ENCODE data around the gene SMARCD3. TPM values are rescaled to one million over a fixed set of nuclear protein-coding genes. Genes with fewer than 3 reads are reported as not detected.

SMARCD3 gene
- polyA plus RNA-seq, 5 donors, result 75.4 to 137 (median 112) TPM

- no peak for DNase-seq
These were observed 8.5 kb downstream of the SMARCD3 start for GRCh38 chr7:151239837-151240459.

GRCh38 chr7:151238924-151239836, 9.3 kb downstream of the SMARCD3 start:
- no peak for DNase-seq

GRCh38 chr7:151238190-151238810, 10.2 kb downstream of the SMARCD3 start:
- no peak for DNase-seq

- no peak for DNase-seq
These were observed 11.0 kb downstream of the SMARCD3 start for GRCh38 chr7:151237244-151238189.

GRCh38 chr7:151236406-151236805, 12.1 kb downstream of the SMARCD3 start:
- DNase-seq, result no peak

DNA sequence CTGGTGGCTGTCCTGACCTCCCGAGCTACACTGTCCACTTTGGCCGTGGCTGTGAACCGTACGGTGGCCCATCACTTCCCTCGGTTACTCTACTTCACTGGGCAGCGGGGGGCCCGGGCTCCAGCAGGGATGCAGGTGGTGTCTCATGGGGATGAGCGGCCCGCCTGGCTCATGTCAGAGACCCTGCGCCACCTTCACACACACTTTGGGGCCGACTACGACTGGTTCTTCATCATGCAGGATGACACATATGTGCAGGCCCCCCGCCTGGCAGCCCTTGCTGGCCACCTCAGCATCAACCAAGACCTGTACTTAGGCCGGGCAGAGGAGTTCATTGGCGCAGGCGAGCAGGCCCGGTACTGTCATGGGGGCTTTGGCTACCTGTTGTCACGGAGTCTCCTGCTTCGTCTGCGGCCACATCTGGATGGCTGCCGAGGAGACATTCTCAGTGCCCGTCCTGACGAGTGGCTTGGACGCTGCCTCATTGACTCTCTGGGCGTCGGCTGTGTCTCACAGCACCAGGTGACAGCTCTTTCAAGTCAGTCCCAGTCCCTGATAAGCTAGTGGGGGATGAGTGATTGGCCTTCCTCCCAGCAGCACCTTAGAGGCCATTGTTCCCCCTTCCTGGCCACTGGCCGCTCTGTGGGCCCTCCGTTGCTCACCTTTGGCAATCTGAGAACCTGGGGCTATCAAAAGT, 13.3 kb downstream of the SMARCD3 start:
- DNase-seq, result no peak

DNA sequence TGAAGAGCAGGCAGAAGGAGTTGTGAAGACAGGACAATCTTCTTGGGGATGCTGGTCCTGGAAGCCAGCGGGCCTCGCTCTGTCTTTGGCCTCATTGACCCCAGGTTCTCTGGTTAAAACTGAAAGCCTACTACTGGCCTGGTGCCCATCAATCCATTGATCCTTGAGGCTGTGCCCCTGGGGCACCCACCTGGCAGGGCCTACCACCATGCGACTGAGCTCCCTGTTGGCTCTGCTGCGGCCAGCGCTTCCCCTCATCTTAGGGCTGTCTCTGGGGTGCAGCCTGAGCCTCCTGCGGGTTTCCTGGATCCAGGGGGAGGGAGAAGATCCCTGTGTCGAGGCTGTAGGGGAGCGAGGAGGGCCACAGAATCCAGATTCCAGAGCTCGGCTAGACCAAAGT, 14.7 kb downstream of the SMARCD3 start:
- DNase-seq, result no peak

DNA sequence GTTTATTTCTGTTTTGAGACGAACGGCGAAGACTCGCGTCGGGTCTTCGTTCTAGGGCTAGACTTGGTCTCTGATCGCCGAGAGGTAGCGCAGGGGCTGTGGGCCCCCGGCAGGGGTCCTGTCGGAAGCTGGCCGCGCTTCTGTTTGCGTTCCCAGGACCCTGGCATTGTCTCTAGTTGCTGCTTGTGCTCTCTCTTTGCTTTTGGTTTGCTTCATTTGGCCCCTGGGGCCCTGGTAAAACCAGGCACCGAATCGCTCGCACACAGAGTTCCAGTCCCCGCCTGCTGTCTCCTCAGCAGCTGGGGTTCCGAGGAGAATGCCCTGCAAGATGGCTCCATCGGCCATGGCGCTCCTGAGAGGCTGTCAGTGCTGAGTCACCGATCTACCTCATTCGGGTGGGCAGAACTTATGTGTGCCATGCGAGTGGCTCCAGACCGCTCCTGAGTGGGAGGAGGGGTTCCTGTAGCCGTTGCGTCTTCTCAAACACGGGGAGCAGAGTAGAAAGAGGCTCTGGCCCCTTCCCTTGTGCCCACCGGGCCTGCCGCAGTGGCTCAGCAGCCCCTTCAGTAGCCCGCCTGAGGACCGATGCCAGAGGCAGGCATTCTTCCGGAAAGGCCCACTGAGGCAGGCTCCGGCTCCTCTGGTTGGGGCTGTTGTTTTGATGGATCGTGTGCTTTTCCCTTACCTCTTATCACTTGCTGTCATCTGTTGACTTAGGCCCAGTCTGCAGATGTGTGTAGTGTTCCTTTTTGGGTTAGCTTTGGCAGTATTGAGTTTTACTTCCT, 15.4 kb downstream of the SMARCD3 start:
- DNase-seq, result no peak

DNA sequence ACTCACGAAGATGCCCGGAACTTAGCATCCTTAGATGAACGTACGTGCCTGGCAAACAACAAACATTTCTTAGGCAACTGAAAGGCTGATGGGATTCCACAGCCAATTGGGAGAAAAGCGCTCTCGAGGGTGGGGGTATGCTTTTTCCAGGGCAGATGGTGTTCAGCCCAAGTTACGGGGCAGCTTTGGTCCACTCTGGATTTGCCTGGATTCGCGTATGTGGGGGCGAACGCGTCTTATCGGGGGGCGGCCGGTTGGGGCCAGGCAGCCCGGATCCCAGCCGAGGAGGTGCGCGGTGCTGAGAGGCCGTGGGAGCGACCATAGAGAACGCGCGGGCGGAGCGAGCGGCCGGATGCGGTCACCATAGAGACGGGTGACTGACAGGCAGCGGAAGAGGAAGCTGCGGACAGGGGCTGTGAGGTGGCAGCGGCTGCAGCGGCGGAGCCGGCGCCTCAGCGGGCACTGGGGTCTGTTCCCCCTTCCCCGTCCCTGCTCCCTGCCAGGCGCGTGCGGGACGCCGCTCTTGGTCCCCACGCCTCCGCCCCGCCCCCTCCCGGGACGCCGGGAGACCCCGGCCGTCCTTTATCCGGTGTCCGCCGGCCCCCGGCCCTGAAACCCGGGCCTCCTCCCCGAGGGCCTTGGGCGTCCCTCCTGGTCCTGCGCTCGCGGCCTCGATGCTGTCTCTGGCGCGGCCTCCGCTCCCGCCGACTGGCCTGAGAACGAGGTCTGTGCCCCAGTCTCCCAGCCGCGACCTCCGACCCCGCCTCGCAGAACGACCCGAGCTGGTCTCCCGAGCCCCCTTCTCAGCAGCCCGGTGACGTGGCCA, 16.2 kb downstream of the SMARCD3 start, which contains the start of gene CHPF2:
Gene CHPF2 (plus strand): TSS at position 393 of the 826 bp plus-strand sequence. CDS start 1,529 bp downstream, outside the sequence.
- DNase-seq, result peak; percentile 77 to 78

- no peak for DNase-seq
These were observed 17.4 kb downstream of the SMARCD3 start for GRCh38 chr7:151231080-151231479.

DNA sequence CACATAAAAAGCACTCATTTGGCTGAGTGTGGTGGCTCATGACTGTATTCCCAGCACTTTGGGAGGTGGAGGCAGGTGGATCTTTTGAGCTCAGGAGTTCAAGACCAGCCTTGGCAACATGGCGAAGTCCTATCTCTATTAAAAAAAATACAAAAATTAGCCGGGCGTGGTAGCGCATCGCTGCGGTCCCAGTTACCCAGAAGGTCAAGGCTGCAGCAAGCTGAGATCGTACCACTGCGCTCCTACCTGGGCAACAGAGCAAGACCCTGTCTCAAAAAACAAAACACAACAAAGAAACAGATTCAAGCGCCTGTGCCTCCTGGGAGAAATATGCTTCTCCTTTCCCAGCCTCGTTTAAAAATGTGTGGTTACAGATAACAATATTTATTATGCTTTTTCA, 19.2 kb downstream of the SMARCD3 start:
- DNase-seq, result no peak

GRCh38 chr7:151228024-151228866, 20.2 kb downstream of the SMARCD3 start:
- DNase-seq, result no peak

DNA sequence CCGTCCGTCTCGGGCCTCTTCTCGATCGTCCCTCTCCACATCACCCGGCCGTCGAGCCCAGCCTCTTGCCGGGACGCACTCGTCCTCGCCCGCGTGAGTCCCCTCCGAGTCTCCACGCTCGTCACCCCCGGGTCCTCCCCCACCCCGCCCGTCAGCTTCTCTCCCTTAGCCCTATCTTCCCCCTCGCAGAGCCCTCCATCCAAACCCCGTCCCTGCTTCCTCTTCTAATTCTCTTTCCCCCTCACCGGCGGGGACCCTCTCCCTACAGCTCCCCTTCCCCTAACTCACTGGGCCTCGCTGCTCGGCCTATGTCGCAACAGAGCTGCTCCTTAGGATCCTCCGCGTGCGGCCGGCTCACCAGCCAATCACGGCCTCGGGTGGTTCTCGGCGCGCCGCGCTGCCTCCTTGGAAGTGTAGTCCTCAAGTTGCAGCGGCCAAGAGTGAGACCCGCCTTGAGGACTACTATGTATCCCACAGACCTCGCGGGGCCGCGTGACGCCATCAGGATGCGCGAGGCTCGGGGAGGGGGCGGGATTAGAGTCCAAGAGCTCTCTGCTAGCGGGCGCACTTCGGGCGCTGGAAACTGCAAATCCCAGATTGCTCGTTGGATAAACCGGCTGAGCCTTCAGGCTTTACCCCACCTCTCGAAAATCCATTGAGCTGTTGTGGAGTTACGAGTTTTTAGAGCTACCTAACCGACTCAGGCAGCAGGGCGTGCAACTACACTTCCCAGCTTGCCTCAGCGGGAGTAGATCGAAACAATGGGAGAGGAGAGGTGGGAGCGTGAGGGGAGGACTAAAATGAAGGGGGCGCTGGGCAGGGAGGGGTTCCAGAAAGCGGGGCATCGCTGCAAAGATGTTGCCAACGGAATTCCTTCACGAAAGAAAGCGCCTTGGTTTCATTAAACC, 21.4 kb downstream of the SMARCD3 start, which contains the start of gene ABCF2:
Gene ABCF2 (minus strand): TSS at position 331 of the 908 bp plus-strand sequence. CDS start 747 bp downstream, outside the sequence.
- peak; percentile 98 for DNase-seq

GRCh38 chr7:151226560-151226874, 22.0 kb downstream of the SMARCD3 start:
- DNase-seq, result no peak

GRCh38 chr7:151225948-151226510, 22.5 kb downstream of the SMARCD3 start:
- DNase-seq, result no peak

- no peak for DNase-seq
These were observed 24.8 kb downstream of the SMARCD3 start for GRCh38 chr7:151223728-151224127.

- DNase-seq, result no peak
These were observed 30.3 kb downstream of the SMARCD3 start for GRCh38 chr7:151218170-151218569.

Data from right lung (tissue), 5 donors.